ENCODE data around the gene UBXN11. TPM values are rescaled to one million over a fixed set of nuclear protein-coding genes. Genes with fewer than 3 reads are reported as not detected.

Gene UBXN11
- total and polyA plus RNA-seq, 2 of the 13 experiments (the other 11 are each of a cell fraction or from before 2014, with no cell fraction given): 9.3 to 10.4 TPM

GRCh38 chr1:26233903-26234643 is 72.4 kb downstream of the UBXN11 start, which contains the start of gene CEP85 (continued):
- TF ChIP-seq SALL2 (CRISPR knock-in tag; IDR thresholded peaks at IDR 0.05) (no peak; the same call in 1 of the 2 replicates), SOX6 (IDR thresholded peaks at IDR 0.05) (no peak), SOX6 (CRISPR knock-in tag; IDR thresholded peaks at IDR 0.05) (peak; percentile 30; the same call in 1 of the 2 replicates), ZNF496 (CRISPR knock-in tag; IDR thresholded peaks at IDR 0.05; ENCODE audit: insufficient replicate concordance) (no peak), SALL1 (CRISPR knock-in tag; IDR thresholded peaks at IDR 0.05) (peak; percentile 61), ZNF451 (CRISPR knock-in tag; IDR thresholded peaks at IDR 0.05) (peak; percentile 83), DRAP1 (CRISPR knock-in tag; IDR thresholded peaks at IDR 0.05) (peak; percentile 84), ARID3A (IDR thresholded peaks at IDR 0.05; ENCODE audit: low read depth, low read length) (no peak), ZNF776 (CRISPR knock-in tag; IDR thresholded peaks at IDR 0.05) (no peak; the same call in 1 of the 2 replicates), ZNF468 (CRISPR knock-in tag; IDR thresholded peaks at IDR 0.05) (no peak; the same call in 1 of the 2 replicates), ZNF589 (CRISPR knock-in tag; conservative IDR thresholded peaks at IDR 0.05) (0 out of 2 replicates have a peak, but pooled peaks have one; percentile 60), RFX1 (IDR thresholded peaks at IDR 0.05) (no peak), DR1 (CRISPR knock-in tag; IDR thresholded peaks at IDR 0.05) (peak; percentile 48; the same call in 1 of the 2 replicates), TRIM24 (CRISPR knock-in tag; IDR thresholded peaks at IDR 0.05) (no peak), ZNF766 (CRISPR knock-in tag; IDR thresholded peaks at IDR 0.05; ENCODE audit: borderline replicate concordance) (no peak), ZNF782 (CRISPR knock-in tag; IDR thresholded peaks at IDR 0.05; ENCODE audit: borderline replicate concordance) (peak; percentile 66; the same call in 1 of the 2 replicates), HCFC1 (IDR thresholded peaks at IDR 0.05; ENCODE audit: low read depth, low read length) (no peak), ZNF367 (CRISPR knock-in tag; IDR thresholded peaks at IDR 0.05; ENCODE audit: borderline replicate concordance) (no peak), ZUFSP (CRISPR knock-in tag; IDR thresholded peaks at IDR 0.05; ENCODE audit: borderline replicate concordance) (no peak), ZNF740 (CRISPR knock-in tag; IDR thresholded peaks at IDR 0.05) (no peak), ZNF121 (CRISPR knock-in tag; IDR thresholded peaks at IDR 0.05) (no peak), ZNF790 (CRISPR knock-in tag; IDR thresholded peaks at IDR 0.05; ENCODE audit: borderline replicate concordance) (peak; percentile 77; the same call in 1 of the 2 replicates), ZNF768 (CRISPR knock-in tag; IDR thresholded peaks at IDR 0.05) (peak; percentile 56), TARDBP (CRISPR knock-in tag; IDR thresholded peaks at IDR 0.05) (peak; percentile 61), ISL2 (CRISPR knock-in tag; IDR thresholded peaks at IDR 0.05) (peak; percentile 10; the same call in 1 of the 2 replicates), MXD4 (CRISPR knock-in tag; IDR thresholded peaks at IDR 0.05) (peak; percentile 59)
